RCC 7860 (cell line): ENCODE data around the gene GSTCD.
"Not testable (repeated sequence)": the region's sequence is repeated elsewhere in the genome, so short reads cannot be mapped to it uniquely, and the experiment has no call there.

Experiments used
- DNase-seq: peaks from one replicate; pipeline ENCODE4 v3.0.0-alpha.2; 2015; ENCODE audit warnings: low spot score
- FAIRE-seq: peaks from 2 replicates; lab custom pipeline; 2012; peaks lifted over from hg19 to GRCh38; lab: Jason Lieb, UNC

Gene GSTCD

GRCh38 chr4:105805501-105806120, 97.0 kb downstream of the GSTCD start:
- FAIRE-seq (no peak), DNase-seq (no peak)

DNA sequence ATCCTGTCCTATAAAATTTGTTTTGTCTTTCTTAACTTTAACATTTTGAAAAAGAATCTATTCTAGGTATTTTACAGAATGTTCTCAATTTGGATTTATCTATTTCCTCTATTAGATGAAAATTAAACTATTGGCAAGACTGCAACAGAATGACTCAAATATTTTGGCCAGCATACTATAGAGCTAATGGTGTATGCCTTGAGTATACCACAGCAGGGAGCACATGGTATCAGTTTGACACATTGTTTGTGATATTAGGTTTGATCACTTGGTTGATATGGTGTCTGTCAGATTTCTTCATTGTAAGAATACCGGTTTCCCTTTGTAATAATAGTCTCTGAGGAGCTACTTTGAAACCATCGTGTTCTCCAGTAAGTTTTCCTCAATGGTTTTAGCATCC, 98.9 kb downstream of the GSTCD start:
- no peak for FAIRE-seq
- DNase-seq, result no peak

- FAIRE-seq (no peak), DNase-seq (no peak)
Measured at GRCh38 chr4:105808030-105808749, 99.6 kb downstream of the GSTCD start.

DNA sequence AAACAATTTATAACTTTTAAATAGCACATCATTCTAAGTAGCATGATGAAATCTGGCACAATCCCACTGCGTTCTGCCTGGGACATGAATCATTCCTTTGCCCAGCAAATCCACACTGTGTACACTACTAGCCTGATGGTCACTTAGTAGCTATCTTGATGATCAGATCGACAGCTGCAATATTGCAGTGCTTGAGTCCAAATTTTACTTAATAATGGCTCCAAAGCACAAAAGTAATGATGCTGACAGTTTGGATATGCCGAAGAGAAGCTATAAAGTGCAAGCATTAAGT, 100.1 kb downstream of the GSTCD start:
- DNase-seq (no peak), FAIRE-seq (no peak)

DNA sequence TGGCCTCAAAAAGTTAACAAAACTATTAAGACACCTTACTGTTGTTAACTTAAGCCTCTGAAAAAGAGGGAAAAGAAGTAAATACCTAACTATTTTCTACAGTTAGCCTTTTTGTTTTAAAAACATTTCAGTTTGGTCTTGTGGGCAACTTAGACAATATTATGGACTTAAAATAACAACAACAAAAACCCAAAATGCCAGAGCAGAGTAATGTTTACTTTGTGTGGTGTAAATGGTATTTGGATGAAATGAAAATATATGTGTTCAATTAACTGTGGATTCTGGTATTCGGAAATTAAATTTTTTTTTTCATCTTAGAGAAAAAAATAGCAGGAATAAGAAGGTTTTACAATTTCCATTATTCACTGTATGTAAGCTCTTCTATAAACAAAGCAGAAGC, 107.1 kb downstream of the GSTCD start:
- DNase-seq, result no peak
- FAIRE-seq, result no peak

GRCh38 chr4:105822061-105822460, 113.5 kb downstream of the GSTCD start:
- DNase-seq, result no peak
- FAIRE-seq, result no peak

DNA sequence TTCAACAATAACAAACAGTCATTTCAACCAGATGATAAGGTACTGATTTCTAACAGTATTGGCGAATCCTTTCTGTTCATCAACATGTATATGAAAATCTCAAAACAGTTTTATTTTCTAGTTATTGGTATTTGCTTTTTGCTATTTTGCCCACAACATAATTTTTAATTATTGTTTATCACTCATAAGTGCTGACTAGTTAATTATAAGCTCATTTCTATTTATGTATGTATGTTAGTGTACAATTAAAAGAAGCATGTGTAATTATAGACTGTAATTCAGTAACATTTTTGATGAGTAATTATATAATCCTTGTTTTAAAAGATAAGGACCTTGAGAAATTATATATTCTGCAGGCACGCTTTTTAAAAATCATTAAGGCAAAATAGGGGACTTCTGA, 119.5 kb downstream of the GSTCD start:
- no peak for FAIRE-seq
- no peak for DNase-seq

DNA sequence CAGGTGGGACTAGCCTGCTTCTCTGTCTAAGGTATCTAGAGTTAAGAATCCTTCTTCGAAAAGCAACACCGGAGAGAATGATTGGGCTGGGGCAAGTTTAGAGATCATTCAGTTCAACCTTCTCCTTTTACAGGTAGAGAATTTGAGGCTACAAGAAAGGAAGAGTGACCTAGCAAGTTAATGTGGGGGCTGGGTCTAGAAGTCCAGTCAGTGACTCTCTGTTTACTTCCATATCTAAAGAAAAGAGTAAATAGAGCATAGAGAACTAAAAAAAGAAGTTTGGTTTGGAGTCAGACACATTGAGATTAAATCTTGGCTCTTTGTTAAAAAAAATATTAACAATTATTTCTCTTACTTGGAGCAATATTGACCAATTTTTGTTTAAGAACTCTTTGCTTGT, 122.6 kb downstream of the GSTCD start:
- no peak for DNase-seq
- FAIRE-seq, result no peak

GRCh38 chr4:105835177-105835576, 126.6 kb downstream of the GSTCD start:
- FAIRE-seq (no peak), DNase-seq (no peak)

DNA sequence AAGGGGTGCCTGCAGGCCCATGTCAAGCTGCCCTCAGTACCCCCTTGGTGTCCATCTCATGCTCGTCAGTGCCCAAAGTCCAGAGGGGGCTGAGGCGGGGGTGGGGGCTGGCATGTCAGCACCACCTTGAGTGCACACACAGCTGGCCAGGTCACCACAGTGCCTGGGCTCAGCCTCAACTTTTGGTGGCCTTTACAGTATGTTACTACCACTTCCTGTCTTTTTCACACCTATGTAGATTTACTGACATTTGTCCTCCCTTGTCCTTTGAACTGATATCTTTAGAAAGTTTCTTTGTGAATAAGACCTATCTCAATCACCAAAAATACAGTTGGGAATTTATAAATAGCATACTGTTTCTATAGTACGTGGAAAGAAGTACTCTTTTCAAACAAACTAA, 128.0 kb downstream of the GSTCD start:
- FAIRE-seq, result no peak
- no peak for DNase-seq

- DNase-seq, result no peak
- no peak for FAIRE-seq
Measured at GRCh38 chr4:105837037-105837436, 128.5 kb downstream of the GSTCD start.

DNA sequence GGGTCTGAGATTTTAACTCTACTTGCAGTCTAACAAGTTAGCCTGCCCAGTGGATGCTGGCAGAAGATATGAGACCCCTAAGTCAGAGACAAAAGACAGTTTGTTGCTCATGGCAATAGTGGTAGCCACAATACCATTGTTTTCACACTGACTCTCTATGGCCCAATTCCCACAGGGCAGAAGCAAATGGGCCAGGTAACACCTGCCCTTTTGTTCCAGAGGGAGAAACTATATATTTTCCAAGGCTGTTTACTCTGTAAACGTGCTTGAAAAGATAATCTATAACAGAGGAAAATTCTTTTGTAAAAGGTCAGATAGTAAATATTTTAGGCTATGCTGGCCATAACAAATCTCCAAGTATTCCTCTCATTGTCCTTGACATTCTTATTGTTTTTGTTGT, 129.5 kb downstream of the GSTCD start:
- FAIRE-seq (no peak), DNase-seq (no peak)

DNA sequence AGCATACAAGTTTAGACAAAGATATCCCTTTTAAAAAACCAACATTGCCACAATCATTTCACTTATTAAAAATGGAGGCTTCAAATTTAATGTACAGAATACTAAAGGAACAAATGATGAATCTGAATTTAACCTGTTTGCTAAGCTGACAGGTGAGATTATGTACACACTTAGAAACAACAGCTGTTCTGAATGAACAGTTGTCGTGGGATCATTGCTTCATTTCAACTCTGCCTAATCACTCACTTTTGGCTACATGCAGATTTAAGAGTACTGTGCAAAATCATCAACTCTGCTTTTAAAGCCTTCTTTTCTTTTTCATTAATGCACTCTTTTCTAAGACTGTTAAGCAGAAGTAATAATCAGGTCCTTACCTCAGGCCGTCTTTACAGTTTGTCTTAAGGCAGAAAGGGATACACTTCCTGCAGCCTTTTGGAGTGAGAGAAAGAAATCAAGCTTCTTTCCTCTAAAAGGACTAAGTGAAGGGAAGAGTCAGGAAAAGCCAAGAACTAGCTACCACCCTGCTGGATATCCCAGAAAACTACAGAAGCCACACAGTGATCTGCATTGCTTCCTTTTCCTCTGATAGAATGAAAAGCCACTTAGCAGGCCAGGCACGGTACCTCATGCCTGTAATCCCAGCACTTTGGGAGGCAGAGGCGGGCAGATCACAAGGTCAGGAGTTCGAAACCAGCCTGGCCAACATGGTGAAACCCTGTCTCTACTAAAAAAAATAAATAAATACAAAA, 132.0 kb downstream of the GSTCD start:
- DNase-seq, result no peak
- no peak for FAIRE-seq

DNA sequence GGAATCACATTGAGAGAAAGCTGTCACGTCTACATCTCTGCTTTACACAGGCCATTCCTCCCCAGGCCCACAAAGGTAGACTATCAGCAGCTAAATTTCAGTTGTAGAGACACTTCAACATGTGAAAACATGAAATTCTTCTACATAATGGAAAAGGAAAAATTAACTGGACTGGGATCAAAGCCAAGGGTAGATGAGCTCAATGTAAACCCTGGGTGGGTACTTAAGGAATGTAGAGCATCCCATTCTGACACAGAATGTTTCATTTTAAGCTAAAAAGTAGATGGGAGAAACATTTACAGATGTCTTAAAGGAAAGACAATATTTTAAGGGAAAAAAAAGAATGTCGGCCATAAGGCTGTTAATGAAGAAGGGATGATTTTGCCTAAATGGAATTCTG, 135.4 kb downstream of the GSTCD start:
- DNase-seq (no peak), FAIRE-seq (no peak)

- DNase-seq, result no peak
- FAIRE-seq, result no peak
Measured at GRCh38 chr4:105845559-105845958, 137.0 kb downstream of the GSTCD start.

DNA sequence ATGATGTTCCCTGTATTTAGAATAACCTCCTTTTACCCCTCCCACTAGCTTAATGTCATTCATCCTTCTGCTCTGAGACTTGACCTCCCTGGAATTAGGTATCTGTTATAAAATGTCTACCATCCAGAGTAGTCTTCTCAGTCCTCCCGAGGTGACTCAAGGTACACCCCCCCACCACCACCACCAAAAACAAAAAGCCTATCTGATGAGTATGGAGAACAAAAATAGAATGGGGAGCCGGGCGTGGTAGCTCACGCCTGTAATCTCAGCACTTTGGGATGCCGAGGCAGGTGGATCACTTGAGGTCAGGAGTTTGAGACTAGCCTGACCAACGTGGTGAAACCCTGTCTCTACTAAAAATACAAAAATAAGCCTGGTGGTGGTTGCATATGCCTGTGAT, 139.8 kb downstream of the GSTCD start:
- not testable (repeated sequence) for DNase-seq, FAIRE-seq

GRCh38 chr4:105851196-105851595, 142.6 kb downstream of the GSTCD start:
- no peak for FAIRE-seq
- no peak for DNase-seq

DNA sequence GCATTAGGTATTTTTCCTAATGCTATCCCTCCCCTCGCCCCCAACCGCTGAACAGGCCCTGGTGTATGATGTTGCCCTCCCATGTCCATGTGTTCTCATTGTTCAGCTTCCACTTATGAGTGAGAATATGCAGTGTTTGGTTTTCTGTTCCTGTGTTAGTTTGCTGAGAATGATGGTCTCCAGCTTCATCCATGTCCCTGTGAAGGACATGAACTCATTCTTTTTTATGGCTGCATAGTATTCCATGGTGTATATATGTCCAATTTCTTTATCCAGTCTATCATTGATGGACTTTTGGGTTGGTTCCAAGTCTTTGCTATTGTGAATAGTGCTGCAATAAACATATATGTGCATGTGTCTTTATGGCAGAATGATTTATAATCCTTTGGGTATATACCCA, 143.6 kb downstream of the GSTCD start:
- not testable (repeated sequence) for DNase-seq, FAIRE-seq

GRCh38 chr4:105858466-105859040, 150.0 kb downstream of the GSTCD start:
- FAIRE-seq (no peak), DNase-seq (no peak)

DNA sequence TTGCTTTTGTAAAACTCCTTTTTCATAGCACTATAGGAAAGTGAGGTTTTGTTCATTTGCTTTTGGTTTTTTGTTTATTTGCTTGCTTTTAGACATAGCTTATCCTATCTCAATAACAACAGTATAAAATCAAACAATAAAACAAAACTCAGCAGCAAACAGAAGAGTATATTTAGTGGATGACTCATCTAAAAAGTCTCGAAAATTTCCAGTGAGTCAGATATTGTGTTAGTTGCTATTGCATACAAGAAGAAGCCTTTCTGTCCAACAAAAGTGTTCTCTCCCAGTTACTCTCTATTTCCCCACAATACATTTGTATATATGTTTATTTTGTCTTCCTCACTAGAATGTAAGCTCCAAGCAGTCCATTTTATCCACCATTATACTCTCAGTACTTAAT, 150.6 kb downstream of the GSTCD start:
- peak; percentile 33 for DNase-seq
- FAIRE-seq, result no peak

GRCh38 chr4:105870963-105871362, 162.4 kb downstream of the GSTCD start:
- DNase-seq (no peak), FAIRE-seq (no peak)

GRCh38 chr4:105871997-105872396, 163.4 kb downstream of the GSTCD start:
- FAIRE-seq (no peak), DNase-seq (no peak)
